ENCODE measurements around the gene LRRN2.

The LRRN2 gene

DNA sequence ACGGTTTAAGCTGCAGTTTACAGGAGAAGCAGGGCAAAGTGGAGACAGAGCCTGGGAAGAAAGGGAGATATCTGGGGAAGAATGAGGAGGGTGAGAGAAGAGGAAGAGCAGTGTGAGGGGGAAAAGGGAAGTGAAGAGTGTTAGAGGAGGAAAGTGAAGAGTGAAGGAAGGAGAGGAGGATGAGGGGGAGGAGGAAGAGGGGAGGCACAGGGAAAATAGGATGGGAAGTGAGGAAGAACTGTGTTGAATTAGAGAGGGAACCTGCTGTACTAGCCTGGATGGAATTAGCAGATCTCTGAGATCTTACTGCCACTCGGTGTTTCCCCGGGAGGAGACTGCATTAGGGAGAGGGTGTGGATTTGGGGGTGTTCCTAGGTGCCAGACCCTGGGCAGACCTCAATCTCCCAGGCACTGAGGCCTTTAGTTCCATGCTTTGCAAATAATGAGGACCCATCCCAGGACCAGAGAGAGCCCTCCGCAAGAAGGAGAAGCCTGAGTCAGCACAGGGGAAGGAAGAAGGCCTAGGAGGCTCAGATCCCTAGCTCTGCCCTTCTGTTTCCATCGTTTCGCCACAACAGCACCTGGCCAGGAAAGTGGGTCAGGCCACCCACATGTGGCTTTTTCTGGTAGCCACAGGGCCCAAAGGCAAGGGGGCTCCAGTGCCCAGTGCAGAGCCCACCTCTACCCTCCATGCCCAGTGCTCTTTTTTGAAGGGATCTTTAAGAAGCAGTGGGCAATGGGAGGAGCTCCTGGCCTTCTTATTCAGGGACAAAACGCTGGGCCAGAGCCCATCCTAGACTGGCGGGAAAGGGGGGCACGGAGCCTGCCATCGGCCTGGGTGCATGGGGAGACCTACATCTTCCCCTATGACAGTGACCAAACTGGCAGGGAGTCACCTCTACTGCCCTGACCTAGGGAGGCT lies 2.0 kb downstream of the LRRN2 start:
- peak overlapping the region; percentile 74 for H3K4me3 ChIP-seq (ENCODE audit: low read depth, low read length)
- H3K27me3 ChIP-seq (ENCODE audit: insufficient read depth, low read depth, severe bottlenecking): no peaks in the 10 kb centered on the region
- no peak for TF ChIP-seq CTCF (IDR thresholded peaks at IDR 0.05; ENCODE audit: low read depth, low read length)
- H3K36me3 ChIP-seq: peaks cover 34% of the 10 kb centered on the region
- no peaks in the 10 kb centered on the region for H3K9me3 ChIP-seq (ENCODE audit: severe bottlenecking)
- H3K27ac ChIP-seq: peak overlapping the region; percentile 86
- no peak for DNase-seq

- no peak for DNase-seq
- H3K36me3 ChIP-seq: peaks cover 44% of the 10 kb centered on the region
- H3K4me3 ChIP-seq (ENCODE audit: low read depth, low read length): no peak overlapping the region
- TF ChIP-seq CTCF (IDR thresholded peaks at IDR 0.05; ENCODE audit: low read depth, low read length): no peak
- H3K9me3 ChIP-seq (ENCODE audit: severe bottlenecking): no peaks in the 10 kb centered on the region
- H3K27me3 ChIP-seq (ENCODE audit: insufficient read depth, low read depth, severe bottlenecking): no peaks in the 10 kb centered on the region
- no peak overlapping the region for H3K27ac ChIP-seq
Observed at GRCh38 chr1:204680461-204680860, 5.1 kb downstream of the LRRN2 start.

GRCh38 chr1:204680051-204680450 lies 5.5 kb downstream of the LRRN2 start:
- H3K27ac ChIP-seq: no peak overlapping the region
- H3K9me3 ChIP-seq (ENCODE audit: severe bottlenecking): no peaks in the 10 kb centered on the region
- H3K4me3 ChIP-seq (ENCODE audit: low read depth, low read length): no peak overlapping the region
- no peaks in the 10 kb centered on the region for H3K27me3 ChIP-seq (ENCODE audit: insufficient read depth, low read depth, severe bottlenecking)
- TF ChIP-seq CTCF (IDR thresholded peaks at IDR 0.05; ENCODE audit: low read depth, low read length): no peak
- peaks cover 47% of the 10 kb centered on the region for H3K36me3 ChIP-seq
- no peak for DNase-seq

DNA sequence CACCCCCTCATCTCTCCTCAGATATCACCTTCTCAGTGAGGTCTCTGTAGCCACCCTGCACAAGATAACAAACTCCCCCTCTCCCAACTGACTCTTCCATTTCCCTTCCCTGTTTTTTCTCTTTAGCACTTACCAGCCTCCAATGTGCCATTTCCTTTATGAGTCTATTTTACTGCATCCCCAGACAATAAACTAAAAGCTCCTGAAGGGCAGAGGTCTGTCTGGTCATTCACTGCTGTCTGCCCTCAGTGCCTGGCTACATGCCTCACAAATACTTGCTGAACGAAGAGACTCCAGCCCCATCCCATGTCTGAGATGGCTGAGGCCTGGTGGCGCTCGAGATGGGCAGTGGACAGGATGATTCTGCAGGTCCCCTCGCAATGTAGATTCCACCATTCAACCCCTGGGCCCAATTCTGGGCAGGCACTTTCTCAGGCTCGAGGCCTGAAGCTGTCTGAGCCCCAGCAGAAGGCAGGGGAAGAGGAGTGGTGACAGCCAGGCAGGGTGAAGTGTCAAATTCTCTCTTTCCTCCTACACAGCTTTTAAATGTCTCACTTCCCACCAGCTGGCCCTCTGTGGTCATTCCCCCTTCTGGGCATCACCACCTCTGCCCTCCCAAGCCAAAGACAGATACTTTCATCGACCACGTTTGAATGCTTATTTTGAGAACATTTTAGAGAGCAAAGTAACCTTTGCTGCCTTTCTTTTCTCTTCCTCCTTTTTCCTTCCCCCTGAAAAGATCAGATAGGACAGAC lies 6.6 kb downstream of the LRRN2 start:
- Histone ChIP-seq H3K27me3 (ENCODE audit: insufficient read depth, low read depth, severe bottlenecking) (no peaks in the 10 kb centered on the region), H3K9me3 (ENCODE audit: severe bottlenecking) (no peaks in the 10 kb centered on the region), H3K36me3 (peaks cover 55% of the 10 kb centered on the region), H3K27ac (no peak overlapping the region), H3K4me3 (ENCODE audit: low read depth, low read length) (no peak overlapping the region)
- TF ChIP-seq CTCF (IDR thresholded peaks at IDR 0.05; ENCODE audit: low read depth, low read length): no peak
- no peak for DNase-seq

DNA sequence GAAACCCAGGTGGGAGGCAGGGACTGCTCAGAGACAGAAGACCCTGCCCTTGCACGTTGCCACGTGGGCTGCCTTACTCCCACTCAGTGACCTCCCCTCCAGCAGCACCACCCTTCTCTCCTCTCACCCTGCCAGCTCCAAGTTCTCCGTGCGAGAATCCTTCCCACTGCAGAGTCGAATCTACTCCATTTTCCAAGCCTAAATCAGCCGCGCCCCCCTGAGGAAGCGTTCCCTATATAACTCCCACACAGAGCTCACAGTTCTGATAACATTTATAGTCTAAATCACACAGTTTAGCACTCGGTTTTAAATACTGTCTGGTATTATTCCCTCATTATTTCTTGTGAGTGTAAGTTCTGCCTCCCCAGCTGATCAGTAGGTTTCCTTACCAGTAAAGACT lies 7.7 kb downstream of the LRRN2 start:
- Histone ChIP-seq H3K4me3 (ENCODE audit: low read depth, low read length) (no peak overlapping the region), H3K36me3 (peaks cover 52% of the 10 kb centered on the region), H3K27me3 (ENCODE audit: insufficient read depth, low read depth, severe bottlenecking) (no peaks in the 10 kb centered on the region), H3K27ac (no peak overlapping the region), H3K9me3 (ENCODE audit: severe bottlenecking) (no peaks in the 10 kb centered on the region)
- DNase-seq: no peak
- no peak for TF ChIP-seq CTCF (IDR thresholded peaks at IDR 0.05; ENCODE audit: low read depth, low read length)
